Central memory CD4-positive, alpha-beta T cell (primary cell): Measurements from ENCODE around the gene SIM2.
"Not testable (repeated sequence)": the region's sequence is repeated elsewhere in the genome, so short reads cannot be mapped to it uniquely, and the experiment has no call there.

Experiments used
- DNase-seq: peaks from one replicate; pipeline ENCODE4 v3.0.0; 2022
- total RNA-seq, 3 experiments: gene quantifications; one replicate each; lab custom pipeline; 2026; lab: John Stamatoyannopoulos, UW

Gene SIM2, protein sequence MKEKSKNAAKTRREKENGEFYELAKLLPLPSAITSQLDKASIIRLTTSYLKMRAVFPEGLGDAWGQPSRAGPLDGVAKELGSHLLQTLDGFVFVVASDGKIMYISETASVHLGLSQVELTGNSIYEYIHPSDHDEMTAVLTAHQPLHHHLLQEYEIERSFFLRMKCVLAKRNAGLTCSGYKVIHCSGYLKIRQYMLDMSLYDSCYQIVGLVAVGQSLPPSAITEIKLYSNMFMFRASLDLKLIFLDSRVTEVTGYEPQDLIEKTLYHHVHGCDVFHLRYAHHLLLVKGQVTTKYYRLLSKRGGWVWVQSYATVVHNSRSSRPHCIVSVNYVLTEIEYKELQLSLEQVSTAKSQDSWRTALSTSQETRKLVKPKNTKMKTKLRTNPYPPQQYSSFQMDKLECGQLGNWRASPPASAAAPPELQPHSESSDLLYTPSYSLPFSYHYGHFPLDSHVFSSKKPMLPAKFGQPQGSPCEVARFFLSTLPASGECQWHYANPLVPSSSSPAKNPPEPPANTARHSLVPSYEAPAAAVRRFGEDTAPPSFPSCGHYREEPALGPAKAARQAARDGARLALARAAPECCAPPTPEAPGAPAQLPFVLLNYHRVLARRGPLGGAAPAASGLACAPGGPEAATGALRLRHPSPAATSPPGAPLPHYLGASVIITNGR
- 0 to 0.14 (median 0) reads per million in 3 experiments for total RNA-seq

DNA sequence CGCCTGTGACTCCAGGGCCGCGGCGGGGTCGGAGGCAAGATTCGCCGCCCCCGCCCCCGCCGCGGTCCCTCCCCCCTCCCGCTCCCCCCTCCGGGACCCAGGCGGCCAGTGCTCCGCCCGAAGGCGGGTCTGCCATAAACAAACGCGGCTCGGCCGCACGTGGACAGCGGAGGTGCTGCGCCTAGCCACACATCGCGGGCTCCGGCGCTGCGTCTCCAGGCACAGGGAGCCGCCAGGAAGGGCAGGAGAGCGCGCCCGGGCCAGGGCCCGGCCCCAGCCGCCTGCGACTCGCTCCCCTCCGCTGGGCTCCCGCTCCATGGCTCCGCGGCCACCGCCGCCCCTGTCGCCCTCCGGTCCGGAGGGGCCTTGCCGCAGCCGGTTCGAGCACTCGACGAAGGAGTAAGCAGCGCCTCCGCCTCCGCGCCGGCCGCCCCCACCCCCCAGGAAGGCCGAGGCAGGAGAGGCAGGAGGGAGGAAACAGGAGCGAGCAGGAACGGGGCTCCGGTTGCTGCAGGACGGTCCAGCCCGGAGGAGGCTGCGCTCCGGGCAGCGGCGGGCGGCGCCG is at the start of gene SIM2:
Gene SIM2, plus strand, starts transcription at position 135 of the 565 bp plus-strand sequence. CDS start 632 bp downstream, outside the sequence.
- no peak for DNase-seq

DNA sequence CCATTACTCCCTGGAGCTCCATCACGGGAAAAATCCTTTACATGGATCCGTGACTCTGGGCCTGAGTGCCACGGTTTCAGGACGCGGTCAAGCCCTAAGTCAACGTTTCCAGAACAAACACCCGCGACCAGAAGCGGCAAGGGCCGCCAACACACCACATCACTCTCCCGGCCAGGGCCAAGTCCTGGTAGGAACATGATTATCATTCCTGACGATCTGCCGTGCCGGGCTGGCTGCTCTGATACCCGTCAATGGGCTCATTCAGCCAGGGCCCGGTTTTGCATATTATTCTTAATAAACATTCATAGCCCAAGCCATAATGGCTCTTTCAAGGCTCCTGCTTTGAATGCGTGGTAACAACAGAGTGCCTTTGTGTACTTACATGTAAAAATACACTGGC is 44.6 kb upstream of the SIM2 start:
- no peak for DNase-seq

DNA sequence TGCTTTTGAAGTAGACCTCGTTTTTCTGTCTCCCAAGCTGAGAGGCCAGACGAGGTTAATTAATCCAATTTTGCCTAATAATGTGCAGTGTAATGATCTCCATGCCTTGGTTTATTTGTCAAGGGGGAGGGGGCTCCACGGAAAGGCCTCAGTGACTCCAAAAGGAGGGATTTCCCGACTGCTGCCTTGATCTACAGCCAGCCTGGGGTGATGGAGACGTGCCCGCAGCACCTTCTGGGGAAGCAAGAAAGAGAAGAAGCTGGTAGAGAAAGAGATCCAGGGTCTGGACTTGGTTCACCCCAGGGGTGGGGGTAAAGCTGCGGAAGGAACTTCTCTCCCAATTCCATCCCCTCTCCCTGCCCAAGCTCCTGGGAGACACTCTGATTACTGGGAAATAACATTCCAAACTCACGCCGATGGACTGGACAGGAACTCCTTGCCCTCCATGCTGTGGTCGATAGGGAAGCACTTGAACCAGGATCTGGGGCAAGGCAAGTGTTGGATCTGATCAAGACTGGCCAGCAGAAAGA is 44.1 kb upstream of the SIM2 start:
- DNase-seq: no peak

DNA sequence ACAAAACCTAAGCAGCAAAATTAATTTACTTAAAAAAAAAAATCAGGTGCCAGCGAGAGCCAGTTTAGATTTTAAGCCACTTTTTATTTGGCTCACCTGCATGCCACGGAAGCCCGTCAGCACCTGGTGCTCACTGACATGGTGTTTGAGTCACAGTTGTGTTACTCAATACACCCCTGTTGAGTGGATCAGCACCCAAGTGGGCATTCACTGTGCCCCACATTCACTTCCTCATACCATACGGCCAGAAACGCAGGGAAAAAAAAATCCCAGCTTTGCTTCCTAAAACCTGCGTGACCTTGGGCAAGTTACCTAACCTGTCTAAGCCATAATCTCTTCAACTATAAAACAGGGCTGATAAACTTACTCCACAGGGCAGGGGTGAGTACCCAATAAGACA is 42.8 kb upstream of the SIM2 start:
- DNase-seq: no peak

GRCh38 chr21:36657290-36657689 is 41.6 kb upstream of the SIM2 start:
- not testable (repeated sequence) for DNase-seq

- DNase-seq: no peak
Observed at GRCh38 chr21:36657999-36658398, 40.9 kb upstream of the SIM2 start.

GRCh38 chr21:36658926-36659325 is 40.0 kb upstream of the SIM2 start:
- DNase-seq: no peak

DNA sequence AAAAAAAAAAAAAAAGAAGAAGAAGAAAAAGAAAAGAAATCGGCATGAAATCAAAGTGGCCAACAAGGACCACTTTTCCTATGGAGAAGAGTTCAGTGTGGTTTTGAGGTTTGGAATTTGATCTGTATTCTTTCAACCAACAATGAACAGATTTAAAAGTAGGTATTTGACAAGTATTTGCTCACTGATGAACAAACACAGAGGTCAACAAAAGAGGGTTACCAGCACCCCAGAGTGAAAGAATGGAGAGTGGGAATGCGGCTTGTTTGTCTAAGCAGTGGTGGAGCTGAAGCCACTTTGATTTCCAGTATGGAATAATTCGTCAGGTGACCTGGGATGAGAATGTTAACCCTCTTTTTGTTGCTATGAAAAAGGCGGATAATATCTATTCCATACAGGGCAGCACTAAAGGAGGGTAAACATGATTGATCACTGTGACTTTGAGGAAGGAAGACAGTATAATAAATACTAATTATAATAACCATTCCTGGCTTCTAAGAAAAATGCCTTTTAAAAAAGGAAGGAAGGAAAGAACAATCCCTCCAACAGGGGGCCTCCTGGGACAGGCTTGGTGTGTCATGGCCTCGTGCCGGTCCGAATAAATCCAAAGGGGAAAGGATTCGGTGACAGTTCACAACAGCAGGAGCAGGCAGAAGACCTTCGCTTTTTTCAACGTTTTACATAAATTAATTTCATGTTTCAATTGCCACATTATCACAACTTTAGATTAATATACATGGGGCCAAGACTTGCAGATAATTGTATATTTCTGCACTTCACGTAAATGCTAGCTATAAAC is 37.2 kb upstream of the SIM2 start:
- no peak for DNase-seq

DNA sequence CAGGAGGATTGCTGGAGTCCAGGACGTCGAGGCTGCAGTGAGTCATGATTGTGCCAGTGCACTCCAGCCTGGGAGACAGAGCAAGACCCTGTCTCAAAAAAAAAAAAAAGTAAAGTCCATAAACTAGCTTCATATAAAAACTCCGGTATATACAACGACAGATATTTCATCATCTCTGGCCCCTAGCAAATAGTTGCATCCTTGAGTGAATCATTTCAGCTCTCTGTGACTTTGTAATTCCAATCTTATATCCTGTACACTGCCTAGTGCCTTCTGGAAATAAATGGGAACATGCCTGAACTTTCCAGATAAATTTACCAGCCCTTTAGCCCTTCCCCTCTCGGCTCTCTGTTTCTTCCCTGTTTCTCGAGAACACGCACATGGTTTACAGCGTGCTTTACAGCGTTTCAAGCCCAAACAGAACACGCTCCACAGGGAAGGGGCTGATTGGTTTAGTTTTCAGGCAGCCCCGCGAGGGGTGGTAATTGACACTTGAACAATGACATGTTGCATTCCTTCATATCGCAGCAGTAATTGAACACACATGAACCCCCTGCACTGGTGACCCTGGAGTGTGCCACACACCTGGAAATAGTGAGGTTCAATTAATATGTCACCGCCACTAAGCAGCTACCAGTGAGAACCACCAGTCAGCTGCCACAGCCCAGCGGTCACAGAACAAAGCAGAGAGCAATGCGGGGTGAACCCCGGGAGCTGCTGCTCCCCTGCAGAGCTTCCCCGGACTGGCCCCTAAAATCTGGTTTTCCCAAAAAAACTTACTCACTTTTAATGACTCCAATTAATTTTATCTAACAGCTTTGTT is 35.7 kb upstream of the SIM2 start:
- DNase-seq: no peak

DNA sequence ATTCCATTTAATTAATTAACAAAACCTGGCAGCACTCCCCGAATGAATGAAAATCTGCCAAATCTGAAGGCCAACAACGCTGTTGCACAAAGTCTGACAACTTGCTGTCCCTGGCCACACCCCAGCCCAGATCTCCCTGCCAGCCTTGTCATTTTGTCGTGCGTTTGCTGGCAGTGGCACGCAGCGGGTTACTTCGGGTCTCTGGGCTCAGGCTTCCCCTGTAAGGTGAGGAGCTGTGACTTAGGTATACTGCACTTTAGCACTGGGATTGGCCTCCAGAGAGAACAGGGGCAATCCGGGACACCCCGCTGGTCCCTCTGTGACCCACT is 34.3 kb upstream of the SIM2 start:
- DNase-seq: no peak

- no peak for DNase-seq
Observed at GRCh38 chr21:36665806-36666205, 33.1 kb upstream of the SIM2 start.

- no peak for DNase-seq
Observed at GRCh38 chr21:36668713-36669112, 30.2 kb upstream of the SIM2 start.

DNA sequence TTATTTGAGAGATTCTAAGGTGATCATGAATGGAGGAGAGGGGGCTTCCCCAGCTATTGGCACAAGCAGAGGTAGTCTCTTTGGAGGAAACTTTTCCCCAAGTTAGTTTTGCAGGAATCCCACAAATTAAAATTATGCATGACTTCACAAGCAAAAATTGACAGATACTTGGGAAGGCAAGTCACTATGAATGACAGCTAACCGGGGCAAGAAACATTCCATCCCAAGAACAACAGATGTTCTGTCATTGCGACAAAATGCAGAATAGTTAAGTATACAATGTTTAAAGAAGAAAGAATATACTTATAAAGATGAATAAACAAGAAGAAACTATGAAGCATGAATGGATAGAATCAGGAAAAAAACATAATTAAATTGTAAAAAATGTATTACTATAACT is 27.1 kb upstream of the SIM2 start:
- no peak for DNase-seq

GRCh38 chr21:36672296-36672695 is 26.6 kb upstream of the SIM2 start:
- DNase-seq: not testable (repeated sequence)

- DNase-seq: no peak
Observed at GRCh38 chr21:36672737-36673136, 26.2 kb upstream of the SIM2 start.

- DNase-seq: no peak
Observed at GRCh38 chr21:36676039-36676950, 22.6 kb upstream of the SIM2 start.

DNA sequence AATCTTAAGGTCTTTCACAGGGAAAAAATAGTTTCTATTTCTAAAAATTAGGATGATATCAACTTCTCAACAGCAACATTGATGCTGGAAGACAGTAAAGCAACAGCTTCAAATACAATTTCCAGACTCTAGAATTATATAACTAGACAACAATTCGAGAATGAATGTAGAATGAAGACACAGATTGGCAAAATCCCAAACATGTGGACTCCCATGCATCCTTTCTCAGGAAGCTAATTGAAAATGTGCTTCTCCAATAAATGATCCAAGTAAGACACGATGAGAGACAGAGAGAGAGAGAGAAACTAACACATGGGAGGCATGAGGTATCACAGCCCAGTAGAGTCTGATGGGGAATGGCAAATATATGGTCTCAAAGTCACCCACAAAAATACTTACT is 21.5 kb upstream of the SIM2 start:
- DNase-seq: no peak

DNA sequence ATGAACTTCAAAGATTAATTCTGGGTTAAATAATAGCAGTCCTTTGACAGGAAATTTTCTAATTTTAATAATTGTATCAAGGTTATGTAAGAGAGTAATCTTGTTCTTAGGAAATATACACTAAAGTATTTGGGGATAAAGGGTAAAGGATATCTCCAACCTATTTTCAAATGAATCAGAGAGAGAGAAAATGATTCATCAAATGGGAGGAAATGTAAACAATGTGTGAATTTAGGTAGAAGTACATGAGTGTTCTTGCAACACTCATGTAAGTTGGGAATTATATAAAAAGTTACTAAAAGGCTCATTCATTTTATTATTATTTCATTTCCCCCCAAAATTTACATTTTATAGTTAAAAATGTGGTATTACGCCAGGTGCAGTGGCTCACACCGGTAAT is 20.4 kb upstream of the SIM2 start:
- DNase-seq: no peak

GRCh38 chr21:36681117-36681631 is 17.7 kb upstream of the SIM2 start:
- no peak for DNase-seq

GRCh38 chr21:36684957-36685714 is 13.8 kb upstream of the SIM2 start:
- DNase-seq: no peak
